ENCODE data around the gene YBX3. TPM values are rescaled to one million over a fixed set of nuclear protein-coding genes. Genes with fewer than 3 reads are reported as not detected.

Gene YBX3
- total RNA-seq, 1 donor from 2014 or later: 196 TPM

DNA sequence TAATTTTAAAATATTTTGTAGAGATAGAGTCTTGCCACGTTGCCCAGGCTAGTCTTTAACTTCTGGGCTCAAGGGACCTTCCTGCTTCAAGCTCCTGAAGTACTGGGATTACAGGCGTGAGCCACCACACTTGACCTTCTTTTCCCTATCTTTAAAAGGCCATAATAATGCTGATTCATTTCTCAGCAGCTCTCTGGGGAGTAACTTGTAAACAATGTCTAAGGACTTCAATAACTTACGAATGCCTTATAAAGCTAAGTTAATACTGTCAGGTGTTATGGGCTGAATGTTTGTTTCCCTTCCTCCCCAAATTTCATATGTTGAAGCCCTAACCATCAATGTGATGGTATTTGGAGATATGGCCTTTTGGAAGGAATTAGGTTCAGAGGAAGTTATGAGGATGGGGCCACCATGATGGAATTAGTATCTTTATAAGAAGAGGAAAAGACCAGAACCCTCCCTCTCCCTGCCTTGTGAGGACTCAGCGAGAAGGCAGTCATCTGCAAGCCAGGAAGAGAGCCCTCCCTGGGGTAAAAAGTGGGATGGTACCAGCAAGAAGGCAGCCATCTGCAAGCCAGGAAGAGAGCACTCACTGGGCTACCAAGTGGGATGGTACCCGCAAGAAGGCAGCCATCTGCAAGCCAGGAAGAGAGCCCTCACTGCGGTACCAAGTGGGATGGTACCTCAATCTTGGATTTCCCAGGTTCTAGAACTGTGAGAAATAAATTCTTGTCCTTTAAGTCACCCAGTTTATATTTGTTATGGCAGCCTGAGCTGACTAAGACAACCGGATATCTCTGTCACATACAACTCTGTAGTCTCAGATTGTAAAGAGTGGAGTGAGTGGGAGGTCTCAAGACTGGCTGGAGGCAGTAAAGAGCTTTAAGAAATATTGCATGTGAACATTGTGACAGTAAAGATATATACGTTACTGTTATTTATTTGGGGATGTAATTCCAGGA, 16.3 kb upstream of the YBX3 start:
- no peak overlapping the region for H3K4me3 Mint-ChIP-seq
- DNase-seq (ENCODE audit: extremely low spot score, unreplicated experiment): no peak
- TF ChIP-seq, protein P1, sequence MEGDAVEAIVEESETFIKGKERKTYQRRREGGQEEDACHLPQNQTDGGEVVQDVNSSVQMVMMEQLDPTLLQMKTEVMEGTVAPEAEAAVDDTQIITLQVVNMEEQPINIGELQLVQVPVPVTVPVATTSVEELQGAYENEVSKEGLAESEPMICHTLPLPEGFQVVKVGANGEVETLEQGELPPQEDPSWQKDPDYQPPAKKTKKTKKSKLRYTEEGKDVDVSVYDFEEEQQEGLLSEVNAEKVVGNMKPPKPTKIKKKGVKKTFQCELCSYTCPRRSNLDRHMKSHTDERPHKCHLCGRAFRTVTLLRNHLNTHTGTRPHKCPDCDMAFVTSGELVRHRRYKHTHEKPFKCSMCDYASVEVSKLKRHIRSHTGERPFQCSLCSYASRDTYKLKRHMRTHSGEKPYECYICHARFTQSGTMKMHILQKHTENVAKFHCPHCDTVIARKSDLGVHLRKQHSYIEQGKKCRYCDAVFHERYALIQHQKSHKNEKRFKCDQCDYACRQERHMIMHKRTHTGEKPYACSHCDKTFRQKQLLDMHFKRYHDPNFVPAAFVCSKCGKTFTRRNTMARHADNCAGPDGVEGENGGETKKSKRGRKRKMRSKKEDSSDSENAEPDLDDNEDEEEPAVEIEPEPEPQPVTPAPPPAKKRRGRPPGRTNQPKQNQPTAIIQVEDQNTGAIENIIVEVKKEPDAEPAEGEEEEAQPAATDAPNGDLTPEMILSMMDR (conservative IDR thresholded peaks at IDR 0.05): no peak
- H3K27ac Mint-ChIP-seq: peak overlapping the region; percentile 19
- H3K27me3 Mint-ChIP-seq: peaks cover 26% of the 10 kb centered on the region
- no peaks in the 10 kb centered on the region for H3K4me1 Mint-ChIP-seq (ENCODE audit: unreplicated experiment)
- H3K9me3 Mint-ChIP-seq: no peaks in the 10 kb centered on the region
- no peaks in the 10 kb centered on the region for H3K36me3 Mint-ChIP-seq

DNA sequence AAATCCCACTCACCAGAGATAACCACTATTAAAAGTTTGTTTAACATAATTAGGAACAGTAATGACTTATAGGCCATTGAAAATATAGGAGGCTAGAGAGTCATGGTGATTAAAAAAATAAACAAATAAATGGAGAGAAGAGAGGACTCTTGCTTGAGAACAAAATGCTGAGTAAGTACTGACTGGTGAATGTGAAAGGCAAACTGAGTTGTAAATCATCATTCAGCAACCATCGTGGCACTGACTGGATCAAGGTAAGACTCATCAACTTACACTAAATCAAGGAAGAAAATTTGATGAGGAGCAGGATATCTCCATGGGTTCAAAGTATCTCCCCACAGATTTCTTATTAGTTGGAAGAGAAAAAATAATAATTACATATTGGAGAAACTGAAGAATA, 14.1 kb upstream of the YBX3 start:
- Mint-ChIP-seq H3K4me1 (ENCODE audit: unreplicated experiment) (peaks cover 4% of the 10 kb centered on the region), H3K27ac (no peak overlapping the region), H3K27me3 (peaks cover 23% of the 10 kb centered on the region), H3K36me3 (no peaks in the 10 kb centered on the region), H3K4me3 (no peak overlapping the region), H3K9me3 (no peaks in the 10 kb centered on the region)
- TF ChIP-seq, protein P1 (conservative IDR thresholded peaks at IDR 0.05): no peak
- DNase-seq (ENCODE audit: extremely low spot score, unreplicated experiment): no peak

DNA sequence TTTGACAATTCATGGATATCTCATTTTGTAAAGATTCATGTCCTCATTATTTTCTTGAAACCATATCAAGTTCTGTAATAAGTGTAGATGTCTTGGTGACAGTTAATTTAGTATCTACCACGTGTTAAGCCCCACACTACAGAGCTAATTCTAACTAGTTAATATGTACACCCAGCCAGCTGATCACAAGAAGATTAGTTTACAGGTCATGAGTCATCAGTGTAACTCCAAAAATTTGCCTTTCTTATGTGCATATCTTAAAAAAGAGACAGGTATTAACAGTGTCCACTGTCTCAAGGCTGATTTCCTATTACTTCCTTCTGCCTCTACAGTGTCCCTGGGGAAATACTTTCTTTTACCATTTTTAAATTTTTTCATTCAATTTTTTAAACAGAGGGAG, 13.3 kb upstream of the YBX3 start:
- no peaks in the 10 kb centered on the region for H3K36me3 Mint-ChIP-seq
- no peak overlapping the region for H3K27ac Mint-ChIP-seq
- no peak for DNase-seq (ENCODE audit: extremely low spot score, unreplicated experiment)
- H3K9me3 Mint-ChIP-seq: no peaks in the 10 kb centered on the region
- TF ChIP-seq, protein P1 (conservative IDR thresholded peaks at IDR 0.05): no peak
- peaks cover 27% of the 10 kb centered on the region for H3K27me3 Mint-ChIP-seq
- H3K4me1 Mint-ChIP-seq (ENCODE audit: unreplicated experiment): peaks cover 4% of the 10 kb centered on the region
- no peak overlapping the region for H3K4me3 Mint-ChIP-seq

DNA sequence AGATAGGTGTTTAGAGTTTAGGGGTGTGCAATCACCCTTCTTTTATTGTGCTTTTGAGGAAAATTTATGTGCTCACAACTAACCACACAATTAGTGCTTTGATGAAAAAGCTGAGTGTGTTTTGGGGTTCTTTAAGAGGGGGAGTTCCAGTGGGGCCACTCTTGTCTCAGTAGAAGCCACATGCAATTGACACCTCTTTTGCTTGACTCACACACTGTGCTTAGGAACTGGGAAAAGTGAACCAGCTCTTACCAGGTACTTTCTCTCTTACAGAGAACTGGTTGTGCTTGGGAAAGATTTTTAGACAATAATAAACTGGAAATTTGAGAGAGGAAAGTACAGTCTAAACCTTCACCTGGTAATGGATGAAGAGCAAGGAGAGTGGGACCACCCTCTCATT, 12.3 kb upstream of the YBX3 start:
- Mint-ChIP-seq H3K4me3 (no peak overlapping the region), H3K36me3 (no peaks in the 10 kb centered on the region), H3K9me3 (no peaks in the 10 kb centered on the region), H3K27me3 (peaks cover 31% of the 10 kb centered on the region), H3K27ac (no peak overlapping the region), H3K4me1 (ENCODE audit: unreplicated experiment) (peaks cover 4% of the 10 kb centered on the region)
- no peak for DNase-seq (ENCODE audit: extremely low spot score, unreplicated experiment)
- TF ChIP-seq, protein P1 (conservative IDR thresholded peaks at IDR 0.05): no peak

DNA sequence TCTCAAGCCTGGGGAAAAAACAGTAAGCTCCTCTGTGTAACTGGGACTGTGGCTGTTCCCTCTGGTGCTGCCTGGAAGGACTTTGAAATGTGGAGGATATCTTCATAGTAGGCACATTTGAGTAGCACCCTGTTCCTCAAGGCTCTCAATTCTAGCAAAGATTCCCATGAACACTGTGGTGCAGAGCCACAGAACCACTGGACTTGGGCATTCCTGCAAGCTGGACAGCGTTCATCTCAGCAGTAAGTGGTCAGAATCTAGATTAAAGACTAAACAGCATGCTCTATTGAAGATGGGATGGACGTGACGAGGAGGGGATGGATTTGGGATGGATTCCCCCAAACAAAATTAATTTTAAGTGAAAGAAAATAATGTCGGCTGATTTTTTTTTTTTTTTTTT, 9.4 kb upstream of the YBX3 start:
- TF ChIP-seq, protein P1 (conservative IDR thresholded peaks at IDR 0.05): no peak
- no peak for DNase-seq (ENCODE audit: extremely low spot score, unreplicated experiment)
- Mint-ChIP-seq H3K4me1 (ENCODE audit: unreplicated experiment) (peaks cover 4% of the 10 kb centered on the region), H3K27me3 (peaks cover 34% of the 10 kb centered on the region), H3K36me3 (no peaks in the 10 kb centered on the region), H3K27ac (no peak overlapping the region), H3K9me3 (no peaks in the 10 kb centered on the region), H3K4me3 (no peak overlapping the region)
